Measurements from ENCODE around the gene RTL1.

- no peak for TF ChIP-seq EZH2 (IDR thresholded peaks at IDR 0.05; ENCODE audit: borderline replicate concordance, control insufficient read depth, low read depth, low read length)
- TF ChIP-seq CTCF (IDR thresholded peaks at IDR 0.05 in 2 of 3, conservative IDR thresholded peaks at IDR 0.05 in 1 of 3; ENCODE audit: control insufficient read depth in 2 of 3, extremely low read depth in 1 of 3, insufficient read depth in 1 of 3, low read depth in 3 of 3, low read length in 3 of 3), result no peak
- TF ChIP-seq KAT2A (conservative IDR thresholded peaks at IDR 0.05; ENCODE audit: control insufficient read depth, low read depth, low read length), result no peak
- no peak for TF ChIP-seq POLR2A (IDR thresholded peaks at IDR 0.05; ENCODE audit: low read depth, low read length)
These were observed 67.8 kb downstream of the RTL1 start for GRCh38 chr14:100835548-100836310.

Data from GM12878 (cell line).